8988T (cell line): ENCODE data around the gene DDHD1.
"Not testable (repeated sequence)": the region's sequence is repeated elsewhere in the genome, so short reads cannot be mapped to it uniquely, and the experiment has no call there.

Experiments
- DNase-seq: peaks from one replicate; pipeline ENCODE4 v3.0.0; 2011

Gene DDHD1

DNA sequence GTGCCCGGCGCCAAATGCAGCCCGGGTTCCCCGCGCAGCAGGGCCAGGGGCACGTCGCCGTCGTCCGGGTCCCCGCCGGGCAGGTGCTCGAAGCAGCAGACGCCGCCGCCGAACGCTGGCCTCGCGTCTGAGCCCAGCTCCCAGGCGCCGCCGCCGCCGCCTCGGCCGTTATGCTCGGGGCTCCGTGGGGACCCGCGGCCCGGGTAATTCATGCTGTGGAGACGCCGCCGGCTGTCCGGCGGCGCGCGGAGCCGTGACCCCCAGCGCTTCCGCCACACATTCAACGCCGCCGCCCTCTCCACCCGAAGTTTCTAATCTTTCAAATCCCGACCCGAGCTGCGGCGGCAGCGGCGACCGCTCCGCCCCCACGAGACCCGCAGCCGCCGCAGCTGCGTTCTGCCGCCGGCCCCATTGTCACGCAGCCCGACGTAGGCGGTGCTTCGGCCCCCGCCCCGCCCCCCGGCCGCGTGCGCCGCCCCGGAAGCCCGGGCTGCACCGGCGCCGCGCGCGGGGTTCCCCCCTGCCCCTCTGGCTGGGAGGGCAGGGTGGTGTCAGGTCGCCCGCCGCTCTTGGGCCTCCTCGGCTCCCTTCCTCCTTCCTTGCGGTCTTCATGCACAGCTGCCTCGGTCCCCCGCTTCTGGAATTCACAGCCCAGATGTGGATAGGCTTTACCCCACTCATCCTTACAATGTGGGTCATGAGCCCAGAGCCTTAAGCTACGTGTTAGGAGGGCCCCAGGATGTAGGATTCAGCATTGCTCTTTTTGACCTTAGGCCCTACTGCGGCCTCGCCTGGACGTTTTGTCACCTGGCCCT is at the start of gene DDHD1:
Gene DDHD1 (minus strand): TSS at position 437 of the 815 bp plus-strand sequence. CDS start 225 bp downstream, at position 212.
- peak; percentile 77 for DNase-seq

DNA sequence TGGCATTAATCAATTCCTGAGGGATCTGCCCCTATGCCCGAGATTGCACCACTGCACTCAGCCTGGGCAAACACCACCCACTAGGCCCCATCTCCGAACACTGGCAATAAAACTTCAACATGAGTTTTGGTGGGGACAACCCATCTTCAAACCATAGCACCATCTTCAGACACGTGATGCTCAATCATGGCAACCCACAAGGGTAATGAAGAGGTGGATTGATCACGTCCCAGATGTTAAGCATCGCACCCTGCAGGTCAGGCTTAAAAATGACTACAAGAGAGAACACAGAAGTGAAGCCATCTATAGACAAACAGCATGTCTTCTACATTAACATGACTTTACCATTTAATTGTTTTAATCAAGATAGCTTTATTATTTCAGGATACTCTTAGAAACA is 42.8 kb upstream of the DDHD1 start:
- DNase-seq = no peak

DNA sequence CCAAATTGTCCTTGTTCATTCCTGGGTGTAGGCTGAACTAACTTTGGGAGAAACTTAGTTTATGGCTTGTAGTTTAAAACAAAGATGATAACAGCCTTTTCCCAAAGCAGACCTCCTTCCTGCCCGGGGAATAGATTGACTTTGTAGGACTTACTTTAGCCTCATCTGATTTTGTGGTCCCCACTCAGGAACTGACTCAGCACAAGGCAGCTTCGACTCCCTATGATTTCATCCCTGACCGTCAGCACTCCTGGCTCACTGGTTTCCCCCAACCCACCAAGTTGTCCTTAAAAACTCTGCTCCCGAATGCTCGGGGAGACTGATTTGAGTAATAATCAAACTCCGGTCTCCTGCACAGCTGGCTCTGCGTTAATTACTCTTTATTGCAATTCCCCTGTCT is 40.1 kb upstream of the DDHD1 start:
- DNase-seq = no peak

DNA sequence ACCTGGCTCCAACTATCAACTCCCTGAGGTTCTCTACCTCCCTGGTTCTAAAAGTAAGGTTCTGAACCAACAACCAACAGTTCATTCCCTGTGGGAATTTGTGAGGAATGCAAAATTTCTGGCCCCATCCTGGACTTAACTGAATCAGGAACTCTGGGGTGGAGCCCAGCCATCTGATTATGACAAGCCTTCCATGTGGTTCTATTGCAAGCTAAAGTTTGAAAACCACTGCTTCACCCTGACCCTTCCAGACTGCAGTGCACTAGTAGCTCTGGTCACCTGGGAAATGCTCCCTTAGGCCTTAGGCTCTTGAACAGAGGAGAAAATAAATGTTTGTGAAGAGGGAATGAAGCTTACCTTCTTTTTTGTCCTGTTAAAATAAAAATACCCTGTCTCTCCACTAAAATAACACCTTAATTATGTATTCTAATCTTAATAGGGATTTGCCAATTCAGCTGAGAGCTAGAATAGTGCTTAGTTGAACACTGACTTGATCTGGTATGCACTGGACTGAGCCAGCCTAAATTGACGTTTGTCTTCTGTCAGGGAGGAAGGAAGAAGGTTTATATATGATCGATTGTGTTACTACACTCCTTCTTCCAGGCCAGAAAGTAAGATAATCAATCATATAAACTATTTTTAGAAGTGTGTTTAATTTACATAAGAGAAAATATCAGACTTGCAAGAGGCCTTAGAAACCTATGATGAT is 39.1 kb upstream of the DDHD1 start:
- DNase-seq = no peak

DNA sequence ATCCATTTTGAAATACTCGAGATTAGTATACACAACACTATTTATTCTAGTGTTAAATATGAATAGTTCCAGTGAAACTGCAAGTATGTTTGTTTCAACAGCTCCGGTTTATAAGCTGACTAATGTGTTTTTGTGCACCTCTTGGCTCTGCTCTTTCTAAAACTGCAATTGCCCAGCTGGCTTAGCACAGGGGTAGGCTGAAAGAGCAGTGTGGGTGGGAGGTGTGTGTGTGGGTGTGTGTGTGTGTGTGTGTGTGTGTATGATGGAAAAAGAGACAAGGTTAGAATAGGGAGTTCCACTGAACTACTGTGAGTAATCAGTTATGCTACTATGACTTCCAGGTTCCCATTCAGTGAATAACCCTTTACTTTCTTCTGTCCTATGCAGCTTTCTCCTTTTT is 37.8 kb upstream of the DDHD1 start:
- DNase-seq = no peak

- DNase-seq = no peak
These were observed 34.9 kb upstream of the DDHD1 start for GRCh38 chr14:53187921-53188463.

GRCh38 chr14:53186532-53186931 is 33.4 kb upstream of the DDHD1 start:
- DNase-seq = no peak

GRCh38 chr14:53183611-53184010 is 30.5 kb upstream of the DDHD1 start:
- no peak for DNase-seq

DNA sequence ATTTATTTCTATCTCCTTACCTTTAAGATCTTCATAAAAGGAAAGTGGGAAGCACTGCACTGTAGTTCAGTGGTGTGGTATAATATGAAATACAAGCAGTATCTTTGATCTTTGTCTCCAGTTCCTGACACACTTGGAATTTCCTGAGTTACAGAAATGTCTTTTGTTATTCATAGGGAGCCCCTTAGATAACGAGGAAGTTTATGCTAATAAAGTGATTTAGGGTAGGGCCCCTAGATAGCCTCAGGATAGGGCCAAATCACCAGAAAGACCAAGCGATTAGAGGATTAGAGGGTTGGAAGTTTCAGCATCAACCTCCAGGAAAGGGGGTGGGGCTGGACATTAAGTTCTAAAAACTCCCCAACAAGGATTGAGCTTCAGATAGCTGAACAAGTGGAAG is 29.9 kb upstream of the DDHD1 start:
- no peak for DNase-seq

- not testable (repeated sequence) for DNase-seq
These were observed 28.4 kb upstream of the DDHD1 start for GRCh38 chr14:53181463-53182081.

GRCh38 chr14:53180272-53181221 is 27.4 kb upstream of the DDHD1 start:
- no peak for DNase-seq

- not testable (repeated sequence) for DNase-seq
These were observed 26.4 kb upstream of the DDHD1 start for GRCh38 chr14:53179486-53180005.

GRCh38 chr14:53175375-53175774 is 22.3 kb upstream of the DDHD1 start:
- DNase-seq = no peak

GRCh38 chr14:53174918-53175317 is 21.8 kb upstream of the DDHD1 start:
- no peak for DNase-seq

DNA sequence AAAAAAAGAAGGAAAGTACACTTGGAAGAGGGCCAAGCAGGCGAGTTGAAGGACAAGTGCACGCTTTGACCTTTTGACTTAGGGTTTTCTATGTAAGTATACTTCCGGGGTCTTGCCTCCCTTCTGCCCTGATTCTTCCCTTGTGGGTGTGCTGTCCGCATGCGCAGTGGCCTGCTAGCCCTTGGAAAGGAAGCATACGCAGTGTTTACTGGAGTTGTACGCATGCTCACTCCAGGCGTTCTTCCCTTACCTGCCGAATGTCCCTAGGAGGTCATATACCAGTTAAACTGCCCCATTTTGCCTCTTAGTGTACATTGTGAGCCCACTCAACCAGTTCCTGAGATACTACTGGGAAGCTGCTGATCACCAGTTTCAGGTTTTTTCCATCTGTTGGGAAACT is 15.7 kb upstream of the DDHD1 start:
- DNase-seq = no peak

- no peak for DNase-seq
These were observed 14.6 kb upstream of the DDHD1 start for GRCh38 chr14:53167602-53168328.

GRCh38 chr14:53161758-53162435 is 8.8 kb upstream of the DDHD1 start:
- DNase-seq = no peak

GRCh38 chr14:53156238-53156637 is 3.1 kb upstream of the DDHD1 start:
- DNase-seq = no peak

DNA sequence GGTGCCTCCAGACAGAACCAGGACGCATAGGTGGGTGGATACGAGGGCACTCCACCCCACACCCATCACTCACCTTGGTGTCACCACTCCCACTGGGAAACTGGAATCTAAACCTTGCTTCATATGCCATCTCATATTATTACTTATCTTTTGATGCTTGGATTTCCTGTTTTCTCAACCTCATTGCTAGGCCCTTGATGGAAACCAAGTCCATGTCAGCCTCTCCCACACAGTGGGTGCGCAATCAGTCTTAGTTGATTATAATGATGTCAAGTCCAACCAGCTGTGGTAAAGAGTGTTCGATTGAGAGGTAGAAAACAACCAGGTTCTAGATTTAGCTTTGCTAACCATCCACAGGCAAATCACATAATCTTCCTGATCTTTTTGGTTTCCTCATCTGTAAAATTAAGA is 584 bp upstream of the DDHD1 start:
- no peak for DNase-seq

- DNase-seq = peak; percentile 33
These were observed 788 bp downstream of the DDHD1 start for GRCh38 chr14:53152184-53152886.
